ENCODE results near the gene TNFRSF14.
"Not testable (repeated sequence)": the region's sequence is repeated elsewhere in the genome, so short reads cannot be mapped to it uniquely, and the experiment has no call there.

The TNFRSF14 gene

GRCh38 chr1:2539312-2539907 lies 16.8 kb upstream of the TNFRSF14 start:
- no peak for DNase-seq

DNA sequence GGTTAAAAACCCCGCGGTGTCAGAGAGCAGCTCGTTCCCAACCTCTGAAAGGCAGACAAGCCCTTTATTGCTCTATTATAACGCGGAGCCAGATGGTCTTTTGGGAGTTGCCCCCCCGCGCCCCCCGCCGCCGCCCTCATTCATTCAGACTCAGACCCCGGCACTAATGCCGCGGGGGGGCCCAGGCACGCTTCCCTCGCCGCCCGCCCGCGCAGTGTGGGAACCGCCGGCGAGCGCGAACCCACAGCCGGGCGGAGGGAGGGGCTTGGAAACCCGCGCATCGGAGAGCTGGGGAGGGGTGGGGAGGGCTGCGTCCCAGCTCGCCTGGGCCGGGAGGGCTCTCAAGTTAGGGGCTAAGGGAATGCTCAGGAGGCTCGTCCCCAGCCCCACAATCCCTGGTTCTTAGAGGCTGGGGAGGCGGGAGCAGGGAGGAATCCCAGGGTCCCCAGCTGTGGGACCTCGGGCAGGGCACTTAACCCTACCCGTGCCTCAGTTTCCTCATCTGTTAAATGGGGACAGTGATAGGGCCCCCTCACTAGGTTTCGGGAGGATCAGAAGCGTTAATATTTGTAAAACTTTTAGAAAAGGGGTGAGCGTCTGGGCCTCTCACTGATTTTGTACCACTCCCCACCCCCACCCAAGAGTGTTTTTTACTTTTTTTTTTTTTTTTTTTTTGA lies 15.2 kb upstream of the TNFRSF14 start:
- no peak for DNase-seq

DNA sequence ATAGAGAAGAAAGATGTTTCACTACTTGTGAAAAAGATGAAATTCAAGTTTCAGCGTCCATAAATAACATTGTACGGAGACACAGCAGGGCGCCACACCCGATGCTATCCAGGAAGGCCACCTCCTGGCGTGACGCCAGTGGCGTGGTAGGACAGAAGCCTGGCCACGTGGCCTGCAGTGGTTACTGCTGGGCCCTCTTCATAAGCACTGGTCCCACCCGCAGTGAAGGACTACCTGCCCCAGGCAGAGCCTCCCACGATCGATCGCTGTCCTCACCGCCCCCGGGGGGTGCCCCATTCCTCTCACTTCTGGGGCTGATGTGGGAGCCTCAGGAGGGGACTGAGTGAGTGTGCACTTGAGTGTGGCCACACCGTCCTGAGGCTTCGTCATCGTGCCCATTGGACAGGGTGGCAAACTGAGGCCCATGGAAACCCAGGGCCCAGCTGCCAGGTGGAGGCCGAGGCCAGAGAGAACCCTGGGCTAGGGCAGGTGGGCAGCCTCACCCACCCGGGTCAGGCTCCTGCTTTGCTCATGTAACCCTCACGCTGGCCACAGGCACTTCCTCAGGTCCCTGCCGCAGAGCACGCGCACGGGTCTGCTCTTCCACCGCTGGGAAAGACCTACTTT lies 14.4 kb upstream of the TNFRSF14 start:
- no peak for DNase-seq

DNA sequence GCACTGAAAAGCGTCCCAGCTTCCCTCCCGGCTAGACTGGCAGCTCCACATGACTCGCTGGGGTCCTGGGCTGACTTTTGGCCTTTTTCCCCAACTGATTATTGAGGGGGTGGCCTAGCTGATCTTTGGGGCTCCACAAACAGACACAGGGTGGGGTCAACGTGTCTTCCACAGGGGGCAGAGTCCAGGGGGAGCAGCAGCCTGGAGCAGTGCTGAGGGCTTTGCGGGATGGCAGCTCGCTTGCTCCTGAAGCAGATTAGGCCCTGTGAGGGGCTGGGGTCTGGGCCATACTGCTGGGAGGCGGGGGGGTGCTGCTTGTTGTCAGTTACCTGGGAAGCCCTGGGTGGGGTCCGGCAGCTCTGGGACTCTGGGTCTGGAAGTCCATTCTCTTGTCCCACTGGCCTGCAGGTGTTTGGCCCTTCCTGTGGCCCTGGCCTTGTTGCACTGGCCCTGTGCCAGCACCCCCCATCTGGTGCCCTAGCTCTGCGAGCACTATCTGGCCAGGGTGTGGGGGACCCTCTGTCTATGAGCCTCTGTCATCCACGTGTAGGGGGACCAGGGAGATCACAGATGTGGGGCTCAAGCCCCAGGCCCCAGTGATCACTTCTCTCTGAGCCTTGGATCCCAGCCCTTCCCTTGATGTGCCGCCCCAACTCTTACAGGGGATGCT lies 13.8 kb upstream of the TNFRSF14 start:
- DNase-seq = no peak

GRCh38 chr1:2543543-2544092 lies 12.6 kb upstream of the TNFRSF14 start:
- no peak for DNase-seq

DNA sequence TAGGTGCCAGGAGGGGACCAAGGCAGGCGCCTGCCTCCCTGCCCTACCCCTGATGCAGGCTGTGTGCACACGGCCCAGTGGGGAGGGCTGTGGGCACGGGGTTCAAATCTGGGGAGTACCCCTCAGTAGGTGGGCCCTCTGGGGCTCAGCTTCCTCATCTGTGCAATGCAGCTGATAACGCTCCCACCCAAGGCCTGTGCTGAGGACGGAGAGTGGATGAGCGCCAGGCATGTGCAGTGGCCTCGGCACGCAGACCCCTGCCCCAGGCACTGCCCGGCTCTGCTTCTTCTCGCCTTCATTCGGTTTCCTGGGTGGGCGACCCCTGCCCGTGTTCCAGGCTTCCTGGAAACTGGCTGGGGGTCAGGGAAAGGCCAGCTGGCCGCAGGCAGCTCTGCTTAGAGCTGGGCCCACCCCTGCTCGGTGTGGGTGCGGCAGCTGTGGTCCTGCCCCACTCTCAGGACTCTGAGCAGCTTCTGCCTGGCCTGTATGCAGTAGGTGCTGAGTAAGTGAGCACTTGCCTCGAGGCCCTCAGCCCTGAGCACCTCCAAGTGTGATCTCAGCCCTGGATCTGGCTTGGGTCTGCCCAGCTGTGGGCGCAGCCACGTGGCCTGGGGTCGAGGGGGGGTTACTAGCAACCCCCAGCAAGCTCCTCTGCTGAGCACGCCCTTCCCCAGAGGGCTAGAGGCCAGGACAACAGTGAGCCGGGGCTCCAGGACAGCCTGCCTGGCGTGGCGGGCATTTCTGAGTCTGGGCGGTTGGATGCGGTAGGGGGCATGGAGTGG lies 11.9 kb upstream of the TNFRSF14 start:
- no peak for DNase-seq

GRCh38 chr1:2544875-2545640 lies 11.1 kb upstream of the TNFRSF14 start:
- no peak for DNase-seq

DNA sequence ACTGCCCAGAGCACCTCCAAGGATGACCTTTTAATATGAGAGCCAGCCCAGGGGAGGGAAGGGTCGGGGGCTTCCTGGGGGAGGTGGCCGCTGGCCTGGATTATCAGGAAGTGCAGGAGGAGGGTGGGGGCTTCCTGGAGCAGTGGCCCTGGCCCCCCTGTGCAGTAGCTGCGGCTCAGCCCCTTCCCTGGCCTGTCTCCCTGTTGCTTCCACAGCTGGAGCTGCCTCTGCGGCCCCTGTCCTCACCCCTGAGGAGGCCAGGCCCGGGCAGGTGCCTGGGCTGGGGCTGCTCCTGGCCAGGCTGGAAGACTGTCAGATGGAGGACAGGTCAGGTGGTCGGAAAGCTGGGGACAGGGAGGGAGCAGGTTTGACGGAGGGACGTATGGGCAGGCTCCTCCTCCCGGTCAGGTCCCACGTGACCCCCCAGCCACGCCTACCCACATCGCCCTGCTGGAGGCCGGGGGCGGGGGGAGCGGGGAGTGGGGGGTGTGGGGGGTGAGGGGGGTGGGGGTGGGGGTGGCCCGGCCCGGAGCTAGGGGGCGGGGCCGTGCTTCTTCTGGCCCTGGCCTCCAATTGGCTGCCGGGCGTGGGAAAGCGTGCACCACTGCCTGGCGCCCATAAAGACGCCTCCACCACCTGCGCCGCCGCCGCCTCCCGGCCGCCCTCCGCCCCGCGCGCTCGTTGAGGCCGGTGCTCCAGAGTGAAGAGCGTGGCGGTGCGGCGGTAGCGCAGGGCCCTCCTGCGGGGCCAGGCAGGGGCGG lies 10.2 kb upstream of the TNFRSF14 start:
- DNase-seq = no peak

GRCh38 chr1:2546515-2547209 lies 9.5 kb upstream of the TNFRSF14 start:
- DNase-seq = no peak

DNA sequence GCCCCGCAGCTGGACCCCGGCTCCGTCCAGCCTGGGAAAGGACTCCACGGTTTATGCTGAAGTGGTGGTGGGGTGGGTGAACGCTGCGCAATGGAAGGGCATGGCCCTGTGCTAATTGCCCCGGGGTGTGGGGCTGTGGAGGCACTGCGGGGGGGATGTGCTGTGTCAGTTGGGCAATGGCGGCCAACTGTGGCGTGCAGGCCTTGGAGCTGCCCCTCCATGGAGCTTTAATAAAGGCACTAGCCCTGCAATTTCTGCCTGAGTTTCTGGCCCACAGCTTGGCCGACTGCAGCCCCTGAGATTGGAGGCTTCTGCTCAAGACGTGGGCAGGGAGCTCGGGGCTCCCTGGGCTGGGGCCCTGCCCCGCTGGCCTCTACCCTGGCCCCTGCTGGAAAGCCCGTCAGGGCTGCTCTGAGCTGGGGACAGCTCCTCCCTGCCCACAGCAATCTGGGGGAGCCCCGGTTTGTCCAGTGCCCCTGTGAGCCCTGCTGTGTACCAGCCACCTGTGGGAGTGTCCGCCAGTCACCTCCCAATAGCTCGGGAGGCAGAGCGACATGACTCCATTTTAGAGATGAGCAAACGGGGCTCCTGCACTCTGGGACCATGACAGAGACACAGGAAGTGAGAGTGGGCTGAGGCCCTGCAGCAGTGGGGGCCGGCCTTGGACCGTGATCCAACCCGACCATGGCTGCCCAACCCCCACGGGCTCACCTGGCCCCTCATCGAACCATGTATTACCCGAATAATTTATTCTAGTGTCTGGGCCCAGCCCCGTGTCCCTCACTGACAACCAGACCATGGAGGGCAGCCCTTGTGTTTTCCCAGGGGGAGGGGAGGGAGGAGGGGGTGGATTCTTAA lies 8.7 kb upstream of the TNFRSF14 start:
- no peak for DNase-seq

DNA sequence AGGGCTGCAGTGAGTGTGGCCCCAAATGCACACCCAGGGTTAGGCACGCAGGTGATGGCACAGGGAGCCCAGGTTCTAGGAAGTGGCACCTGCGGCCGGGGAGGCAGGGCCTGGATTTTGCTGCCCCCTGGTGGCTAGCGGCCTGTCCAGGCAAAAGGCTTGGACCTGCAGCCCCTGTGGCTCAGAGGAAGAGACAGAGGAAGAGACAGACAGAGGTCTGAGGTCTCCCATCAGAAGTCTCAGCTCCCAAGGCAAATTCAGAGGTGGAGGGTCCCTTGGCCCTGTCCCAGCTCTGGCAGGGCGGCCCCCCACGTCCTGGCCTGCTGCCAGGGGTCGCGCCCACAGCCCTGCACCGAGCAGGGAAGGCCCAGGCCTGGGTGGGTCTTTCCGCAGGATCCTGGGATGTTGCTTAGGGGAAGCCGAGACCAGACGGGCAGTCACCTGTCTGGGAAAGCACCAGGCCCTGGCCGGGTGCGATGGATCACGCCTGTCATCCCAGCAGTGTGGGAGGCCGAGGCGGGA lies 8.0 kb upstream of the TNFRSF14 start:
- DNase-seq = peak; percentile 22

DNA sequence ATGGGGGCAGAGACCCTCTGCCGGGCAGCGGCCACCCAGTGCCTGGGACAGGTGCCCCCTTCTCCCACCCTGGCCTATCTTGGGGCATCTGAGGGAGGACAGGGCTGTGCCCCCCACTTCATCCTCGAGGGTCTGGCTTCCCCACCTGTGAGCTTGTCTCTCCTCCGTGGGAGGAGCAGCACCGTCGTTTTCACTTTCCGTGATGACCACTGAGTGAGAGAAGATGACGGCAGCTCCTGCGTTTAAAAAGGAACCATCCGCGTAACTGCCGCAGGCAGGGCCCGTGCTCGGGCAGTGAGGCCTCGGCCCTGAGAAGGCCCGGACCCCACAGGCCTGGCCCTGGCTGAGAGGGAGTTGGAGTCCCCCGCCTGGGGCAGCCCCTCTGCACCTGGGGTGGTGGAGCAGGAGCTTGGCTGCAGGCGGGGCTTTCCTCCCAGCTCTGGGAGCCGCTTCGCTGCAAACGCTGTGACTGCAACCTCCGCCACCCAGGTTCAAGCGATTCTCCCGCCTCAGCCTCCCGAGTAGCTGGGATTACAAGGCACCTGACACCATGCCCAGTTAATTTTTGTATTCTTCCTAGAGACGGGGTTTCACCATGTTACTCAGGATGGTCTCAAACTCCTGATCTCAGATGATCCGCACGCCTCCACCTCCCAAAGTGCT lies 6.7 kb upstream of the TNFRSF14 start:
- DNase-seq = not testable (repeated sequence)

- not testable (repeated sequence) for DNase-seq
These were observed 5.8 kb upstream of the TNFRSF14 start for GRCh38 chr1:2550309-2550861.

DNA sequence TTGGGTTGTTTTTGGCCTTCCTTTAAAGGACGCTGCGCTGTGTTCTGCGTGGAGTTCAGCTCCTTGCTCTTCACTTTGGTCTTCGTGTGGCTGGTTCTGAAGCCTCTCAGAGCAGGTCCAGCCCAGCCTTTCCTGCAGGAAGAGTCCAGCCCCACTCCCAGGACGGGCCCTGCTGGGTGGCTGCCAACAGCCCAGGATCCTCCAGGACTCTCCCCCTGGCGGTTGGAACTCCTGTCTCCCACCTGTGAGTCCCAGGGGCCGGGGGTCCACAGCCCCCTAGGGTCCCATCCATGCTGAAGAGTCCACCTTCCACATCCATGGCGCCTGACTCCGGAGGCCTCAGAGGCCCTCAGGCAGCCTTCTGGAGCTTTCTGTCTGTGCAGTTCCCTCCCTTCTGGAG lies 4.6 kb upstream of the TNFRSF14 start:
- not testable (repeated sequence) for DNase-seq

- DNase-seq = no peak
These were observed 4.0 kb upstream of the TNFRSF14 start for GRCh38 chr1:2552189-2552588.

DNA sequence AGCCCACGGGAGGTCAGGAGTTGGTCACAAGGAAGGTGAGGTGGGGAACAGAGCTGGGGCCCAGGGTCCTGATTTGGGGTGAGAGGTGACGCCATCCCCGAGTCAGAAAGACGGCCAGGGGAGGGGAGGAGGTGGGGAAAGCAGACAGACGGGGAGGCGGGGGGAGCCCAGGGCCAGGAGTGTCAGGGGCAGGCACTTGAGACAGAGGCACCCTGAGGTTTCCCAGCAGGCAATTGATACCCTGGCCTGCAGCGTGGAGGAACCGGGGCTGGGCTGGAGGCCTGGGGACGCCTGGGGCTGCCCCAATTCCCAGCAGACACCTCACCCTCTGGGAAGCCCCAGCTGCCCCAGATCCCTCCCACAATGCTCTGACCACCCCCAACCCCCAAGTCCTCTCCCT lies 3.1 kb upstream of the TNFRSF14 start:
- DNase-seq = not testable (repeated sequence)

- no peak for DNase-seq
These were observed 2.1 kb upstream of the TNFRSF14 start for GRCh38 chr1:2553871-2554620.
